GM19467 (cell line): ENCODE data around the gene PIGM.

Experiments used
- ATAC-seq: cut with Tn5 transposase; IDR thresholded peaks from one replicate; pipeline ENCODE4 v1.9.1; 2021; ENCODE audit warnings: mild to moderate bottlenecking, moderate library complexity; ENCODE audit not compliant: unreplicated experiment

The PIGM gene

DNA sequence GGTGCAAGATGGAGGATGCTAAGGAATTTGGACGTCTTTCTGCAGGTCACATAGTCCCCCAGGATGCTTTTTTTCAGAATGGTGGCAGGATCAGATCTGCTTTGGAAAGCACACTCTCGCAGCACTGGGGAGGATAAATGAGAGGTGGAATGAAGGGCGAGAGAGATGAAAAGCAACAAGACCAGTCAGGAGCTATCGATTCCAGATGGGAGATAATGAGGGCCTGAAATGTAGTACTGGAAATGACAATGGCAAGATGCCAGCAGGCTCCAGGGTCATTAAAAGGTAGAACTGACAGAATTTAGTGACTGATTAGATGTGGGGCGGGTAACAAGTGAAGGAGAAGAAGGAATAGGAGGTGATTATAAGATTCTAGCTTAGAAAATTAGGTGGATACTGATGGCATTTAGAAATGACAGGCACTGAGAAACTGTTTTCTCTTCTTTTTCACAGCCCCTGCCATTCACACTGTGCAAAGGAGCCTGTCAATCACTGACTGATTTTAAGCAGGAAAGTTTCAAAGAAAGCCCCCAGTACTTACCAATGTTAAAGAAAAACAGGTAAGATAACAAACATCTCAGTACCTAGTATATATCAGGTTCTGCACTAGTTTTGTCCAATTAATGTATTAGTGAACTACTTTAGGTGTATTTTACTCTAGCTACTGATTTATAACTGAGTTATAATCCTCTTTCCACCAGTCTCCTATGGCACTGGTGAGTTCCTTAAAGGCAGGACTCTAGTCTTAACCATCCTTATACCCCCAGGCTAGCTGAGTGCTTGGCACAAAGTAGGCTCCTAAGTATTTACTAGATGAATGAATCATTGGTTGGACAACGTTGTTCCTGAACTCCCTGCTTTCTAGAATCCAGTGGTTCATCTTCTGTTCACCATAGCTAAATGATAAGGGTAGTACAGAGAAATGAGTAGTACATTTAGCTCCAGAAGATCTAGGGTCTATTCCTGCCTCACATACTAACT is 9.2 kb downstream of the PIGM start:
- ATAC-seq = no peak

DNA sequence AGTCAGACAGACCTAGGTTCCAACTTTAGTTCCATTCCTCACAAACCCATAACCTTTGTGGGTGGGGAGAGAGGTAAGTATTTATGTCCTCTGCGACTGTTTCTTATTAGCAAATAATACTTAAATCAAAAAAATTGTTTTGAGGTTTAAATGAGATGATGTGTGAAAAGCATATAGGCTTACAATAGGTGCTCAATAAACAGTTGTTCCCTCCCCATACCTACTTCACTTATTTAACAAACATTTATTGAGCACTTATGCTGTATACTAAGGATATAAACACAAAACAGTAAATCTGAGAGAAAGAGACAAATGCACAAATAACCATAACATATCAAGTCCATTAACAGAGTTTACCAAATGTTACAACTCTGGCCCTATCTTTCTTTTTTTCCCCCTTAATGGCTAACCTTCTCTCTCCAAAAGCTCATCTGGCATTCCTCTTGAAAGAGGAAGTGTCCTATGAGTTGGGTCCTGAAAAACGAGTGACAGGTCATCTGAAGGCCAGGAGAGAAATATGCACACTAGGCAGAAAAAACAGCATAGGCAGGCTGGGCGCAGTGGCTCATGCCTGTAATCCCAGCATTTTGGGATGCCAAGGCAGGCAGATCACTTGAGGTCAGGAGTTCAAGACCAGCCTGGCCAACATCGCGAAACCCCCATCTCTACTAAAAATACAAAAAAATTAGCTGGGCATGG is 10.3 kb downstream of the PIGM start:
- no peak for ATAC-seq

DNA sequence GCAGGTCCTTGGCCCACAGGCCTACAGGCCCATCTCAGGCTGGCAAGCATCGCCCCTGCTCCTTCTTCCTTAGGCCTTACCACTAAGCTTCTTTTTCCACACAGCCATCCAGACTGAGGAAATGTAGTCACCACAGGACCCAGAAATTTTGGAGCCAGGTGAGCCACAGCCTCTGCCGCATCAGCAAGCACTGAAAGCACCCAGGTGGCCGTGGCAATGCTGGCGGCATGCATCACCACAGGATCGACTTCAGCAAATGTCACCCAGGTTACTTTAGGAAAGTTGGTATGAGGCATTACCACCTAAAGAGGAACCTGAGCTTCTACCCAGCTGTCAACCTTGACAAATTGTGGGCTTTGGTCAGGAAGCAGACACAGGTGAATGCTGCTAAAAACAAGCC is 11.6 kb downstream of the PIGM start:
- ATAC-seq = no peak

DNA sequence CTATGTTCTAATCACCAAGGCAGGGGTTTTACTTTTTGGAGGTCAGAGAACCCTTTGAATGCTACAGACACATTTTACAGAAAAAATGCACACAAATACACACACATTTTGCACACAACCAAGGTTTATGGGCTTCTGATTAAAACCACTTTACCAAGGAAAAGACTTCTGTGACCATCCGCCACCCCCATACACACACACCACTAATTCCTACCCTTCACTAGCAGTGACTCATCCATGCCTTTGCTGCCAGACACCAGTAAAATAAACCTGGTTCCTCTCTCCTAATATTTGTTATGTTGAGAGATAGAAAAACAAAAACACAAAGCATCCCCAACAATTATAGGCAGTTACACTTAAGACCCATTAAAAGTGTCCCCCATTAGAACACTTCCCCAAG is 12.9 kb downstream of the PIGM start:
- no peak for ATAC-seq

DNA sequence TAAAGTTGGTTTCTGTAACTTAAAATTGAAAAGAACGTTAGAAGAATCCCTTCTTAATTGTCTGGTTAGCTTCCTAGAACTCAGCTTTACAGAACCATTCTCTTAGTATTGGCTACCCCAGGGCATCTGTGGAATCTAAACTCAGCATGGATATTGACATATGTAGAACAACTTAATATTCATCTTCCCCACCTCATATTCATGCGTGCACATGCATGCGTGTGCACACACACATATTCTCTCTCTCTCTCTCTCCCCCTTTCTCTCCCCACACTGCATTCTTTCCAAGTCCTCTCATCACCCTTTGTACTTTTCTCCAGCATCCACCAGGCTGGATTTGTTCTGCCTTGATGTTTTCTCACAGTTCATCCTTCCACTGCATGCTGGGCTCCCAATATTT is 13.4 kb downstream of the PIGM start:
- no peak for ATAC-seq

DNA sequence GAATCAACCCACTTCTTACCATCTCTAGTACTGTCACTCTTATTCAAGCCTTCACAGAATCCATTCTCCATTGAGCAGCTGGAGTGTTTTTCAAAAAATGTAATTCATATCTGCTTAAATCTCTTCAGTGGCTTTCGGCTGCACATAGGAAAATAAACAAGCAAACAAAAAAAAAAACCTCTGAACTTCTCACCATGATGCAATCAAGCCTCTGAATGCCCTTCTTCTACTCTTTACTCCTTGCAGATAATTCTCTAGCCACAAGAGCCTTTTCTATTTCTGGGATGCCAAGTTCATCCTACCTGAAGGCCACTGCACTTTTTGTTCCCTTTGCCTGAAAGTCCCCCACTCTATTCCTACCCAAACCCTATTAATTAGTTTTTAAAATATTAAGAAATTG is 14.2 kb downstream of the PIGM start:
- no peak for ATAC-seq

DNA sequence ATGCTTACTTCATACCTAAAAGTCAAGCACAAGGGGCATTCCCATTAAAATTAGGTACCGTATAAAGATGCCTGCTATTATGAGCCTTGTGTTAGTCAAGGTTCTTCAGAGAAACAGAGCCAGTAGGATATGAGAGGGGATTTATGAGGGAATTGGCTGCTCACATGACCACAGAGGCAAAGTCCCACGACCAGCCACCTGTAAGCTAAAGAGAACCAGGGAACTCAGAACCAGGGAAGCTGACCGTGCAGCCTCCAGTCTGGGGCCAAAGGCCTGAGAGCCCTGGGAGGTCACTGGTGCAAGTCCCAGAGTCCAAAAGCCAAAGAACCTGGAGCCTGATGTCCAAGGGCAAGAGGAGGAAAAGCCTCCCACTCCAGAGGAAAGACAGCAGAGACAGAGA is 20.0 kb downstream of the PIGM start:
- ATAC-seq = no peak

DNA sequence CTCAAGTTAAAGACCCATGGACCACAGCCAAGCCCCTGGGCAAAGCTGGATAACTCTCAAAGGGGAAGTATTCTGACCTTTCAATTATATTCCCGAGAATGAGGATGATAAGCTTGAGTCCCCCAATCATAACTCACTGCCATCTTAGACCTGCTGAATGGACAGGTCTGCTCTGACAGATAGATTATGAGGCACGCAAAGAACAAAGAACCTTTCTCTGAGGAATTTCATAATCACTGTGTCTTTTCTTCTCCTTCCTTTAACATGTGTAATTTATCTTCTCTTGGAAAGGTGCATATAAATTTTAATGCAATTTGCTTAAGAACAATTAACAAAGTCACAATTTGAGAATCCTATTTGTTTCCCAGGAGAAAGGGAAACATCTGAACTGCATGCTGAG is 22.0 kb downstream of the PIGM start:
- no peak for ATAC-seq

DNA sequence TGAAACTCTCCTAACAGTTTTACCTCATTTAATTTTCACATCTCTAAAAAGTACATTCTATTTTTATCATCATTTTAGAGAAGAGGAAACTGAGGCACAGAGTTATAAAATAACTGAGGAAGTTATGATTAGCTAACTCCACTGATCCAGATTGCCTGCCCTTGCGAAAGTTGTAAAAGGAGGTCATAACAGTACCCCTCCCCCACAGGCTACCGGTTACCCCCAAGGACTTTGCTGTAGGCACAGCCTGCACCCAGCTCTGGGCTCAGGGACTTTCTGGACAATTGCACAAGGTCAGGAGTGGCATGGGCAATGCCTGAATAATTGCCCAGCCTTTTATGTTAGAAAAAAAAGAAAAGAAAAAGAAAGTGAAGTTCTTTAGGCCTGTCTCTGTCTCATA is 22.7 kb downstream of the PIGM start:
- no peak for ATAC-seq

DNA sequence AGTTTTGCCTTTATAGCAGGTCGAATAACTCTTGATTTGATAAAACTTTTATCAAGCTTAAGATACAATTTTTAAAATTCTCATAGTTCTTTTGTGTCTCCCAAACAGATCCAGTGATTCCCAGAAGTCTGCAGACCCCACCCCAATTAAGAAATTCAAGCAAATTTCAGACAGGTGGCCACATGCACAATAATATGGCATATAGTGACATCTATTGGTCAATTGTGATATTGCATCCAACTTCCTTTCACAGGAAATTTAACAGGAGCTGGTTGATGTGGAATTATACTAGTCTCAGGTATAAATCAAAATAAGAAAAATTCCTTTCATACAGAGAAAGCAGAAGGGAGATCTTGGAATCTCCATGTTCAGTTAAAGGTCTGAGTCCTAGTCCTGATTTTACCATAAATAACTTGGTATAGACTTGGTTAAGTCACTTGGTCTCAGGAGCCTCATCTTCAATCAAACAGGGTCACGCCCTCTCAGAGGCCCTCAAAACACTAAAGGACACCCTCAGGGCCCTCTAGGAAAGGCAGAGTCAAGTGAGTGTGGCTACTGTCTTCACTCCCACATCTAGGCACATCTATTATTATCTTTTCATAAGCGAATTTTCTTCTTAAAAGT is 24.1 kb downstream of the PIGM start:
- no peak for ATAC-seq

DNA sequence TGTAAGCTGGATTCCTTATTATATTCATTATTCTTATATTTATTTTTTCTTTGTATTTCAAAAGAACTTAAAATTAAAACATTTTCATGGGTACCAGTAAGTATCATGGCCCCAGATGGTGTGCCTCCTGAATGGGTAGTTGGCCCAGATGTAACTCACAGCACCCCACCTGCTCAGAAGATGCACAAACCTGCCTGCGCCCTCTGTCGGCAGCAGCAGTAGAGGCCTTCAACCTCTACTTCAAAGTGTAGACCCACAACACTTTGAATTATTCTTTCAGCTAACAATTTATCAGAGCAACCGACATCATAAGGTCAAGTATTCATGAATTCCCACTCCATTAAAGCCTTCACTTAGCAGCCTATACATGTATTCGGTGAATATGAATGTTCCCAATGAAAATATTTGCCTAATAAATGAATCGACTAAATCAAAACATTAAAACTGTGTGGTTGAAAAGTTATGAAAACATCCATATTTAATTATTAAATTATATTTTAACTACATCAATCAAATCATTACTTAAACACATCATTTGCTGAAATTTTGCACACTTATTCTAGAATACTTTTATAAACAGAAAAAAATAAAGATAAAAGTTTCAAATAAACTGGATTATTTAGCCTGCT is 25.4 kb downstream of the PIGM start:
- ATAC-seq = no peak

DNA sequence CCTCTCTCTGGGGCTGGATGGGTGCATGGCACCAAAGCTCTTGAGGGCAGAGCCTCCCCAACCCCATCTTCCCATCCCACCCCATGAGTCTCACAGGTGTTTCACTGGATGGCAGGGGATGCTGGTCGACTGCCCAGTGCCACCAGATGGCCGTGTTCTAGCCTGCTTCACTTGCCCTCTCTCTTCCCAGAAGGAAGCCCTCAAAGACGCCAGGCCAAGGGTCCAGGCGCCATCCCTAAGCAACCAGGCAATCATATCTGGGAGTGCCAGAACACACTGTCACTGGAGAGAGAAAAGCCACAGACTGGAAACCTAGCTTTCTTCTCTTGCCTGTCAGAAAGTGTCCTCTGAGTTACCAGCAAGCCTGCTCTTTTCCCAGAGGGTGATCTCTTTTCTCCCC is 26.7 kb downstream of the PIGM start:
- ATAC-seq = no peak

DNA sequence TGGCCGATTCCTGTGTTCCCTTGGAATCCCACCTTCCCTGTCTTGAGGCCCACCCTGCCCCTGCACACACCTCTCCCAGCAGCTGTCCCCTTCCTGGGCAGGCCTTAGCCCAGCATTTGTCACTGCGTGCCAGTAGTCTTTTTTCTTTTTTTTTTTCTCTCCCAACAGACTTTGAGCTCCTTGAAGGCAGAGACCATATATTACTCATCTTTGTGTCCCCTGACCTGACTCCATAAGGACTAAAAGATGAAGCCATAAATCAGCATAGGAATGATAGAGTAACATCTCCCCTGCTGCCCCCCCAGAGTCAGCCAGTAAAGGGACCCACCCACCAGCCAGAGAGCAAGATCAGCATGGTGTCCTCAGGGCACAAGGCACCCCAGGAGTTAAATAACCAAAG is 27.4 kb downstream of the PIGM start:
- no peak for ATAC-seq

DNA sequence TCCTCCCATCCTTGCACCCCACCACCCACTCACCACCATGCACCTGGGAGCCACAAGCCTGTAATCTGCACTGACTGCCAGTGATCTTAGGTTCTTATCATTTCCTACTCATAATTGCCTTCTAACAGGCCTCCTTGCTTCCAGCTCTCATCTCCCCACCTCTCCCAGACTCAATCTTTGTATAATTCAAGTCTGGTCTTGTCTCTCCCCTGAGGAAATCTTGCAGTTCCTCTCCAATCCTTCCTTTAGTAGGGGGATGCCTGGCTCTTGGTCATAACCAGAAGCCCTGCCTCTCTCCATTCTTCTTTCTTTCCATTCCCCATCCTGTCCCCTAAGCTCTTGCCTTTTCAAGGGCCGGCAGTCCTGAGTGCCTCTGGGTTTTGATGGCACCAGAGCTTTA is 27.8 kb downstream of the PIGM start:
- ATAC-seq = no peak

DNA sequence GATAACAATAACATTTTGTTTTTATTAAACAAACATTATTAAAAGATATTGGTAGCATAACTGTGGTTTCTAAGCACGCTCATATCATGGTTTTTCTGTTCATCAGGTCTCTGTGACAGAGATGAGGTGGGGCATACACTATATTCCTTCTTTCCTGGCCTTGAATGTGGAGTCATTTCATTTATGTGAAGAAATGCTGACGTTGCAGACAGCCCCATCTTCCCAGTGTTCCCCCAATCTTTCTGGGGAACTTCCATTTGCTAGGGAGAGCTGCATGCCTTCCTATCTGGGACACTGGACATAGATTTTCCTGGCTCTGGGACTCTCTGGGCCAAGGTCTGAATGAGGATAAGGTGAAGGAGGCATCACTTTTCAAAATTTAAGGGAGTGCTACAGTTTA is 30.4 kb downstream of the PIGM start:
- no peak for ATAC-seq

DNA sequence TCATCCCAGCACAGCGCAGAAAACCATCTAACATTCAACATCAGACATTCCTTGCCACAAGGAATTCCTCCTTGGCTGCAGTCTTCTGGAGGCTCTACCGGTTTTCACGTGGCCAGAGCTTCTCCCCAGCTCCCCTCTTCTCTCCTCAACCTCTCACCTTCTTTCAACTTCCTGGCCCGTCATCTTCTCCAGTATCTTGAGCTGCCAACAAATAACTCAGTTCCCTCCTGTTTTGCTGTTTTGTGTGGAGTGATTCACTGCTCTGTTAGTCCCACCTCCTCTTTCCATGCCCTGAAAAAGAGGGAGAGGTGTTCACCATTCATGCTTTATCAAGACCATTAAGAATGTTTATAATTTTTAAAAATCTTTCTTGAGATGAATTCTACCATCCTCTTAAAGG is 32.6 kb downstream of the PIGM start:
- no peak for ATAC-seq

DNA sequence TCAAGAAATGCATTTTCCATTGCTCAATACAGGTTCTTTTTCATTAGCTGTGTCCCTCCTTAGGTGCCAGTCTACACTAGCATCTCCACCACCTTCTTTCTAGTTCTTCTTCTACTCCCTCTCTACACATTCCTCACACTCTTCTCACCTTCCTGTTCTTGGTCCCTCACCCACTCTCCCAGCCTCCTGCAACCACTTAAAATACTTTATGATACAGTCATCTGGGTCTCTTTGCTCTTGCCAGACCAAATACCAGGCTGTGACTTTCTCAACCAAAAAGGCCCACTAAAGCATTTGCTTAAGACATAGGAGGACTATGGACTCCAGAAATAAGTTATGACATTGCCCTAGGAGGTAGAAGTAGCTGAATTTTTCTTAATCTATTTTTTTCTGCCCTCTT is 35.1 kb downstream of the PIGM start:
- ATAC-seq = no peak

DNA sequence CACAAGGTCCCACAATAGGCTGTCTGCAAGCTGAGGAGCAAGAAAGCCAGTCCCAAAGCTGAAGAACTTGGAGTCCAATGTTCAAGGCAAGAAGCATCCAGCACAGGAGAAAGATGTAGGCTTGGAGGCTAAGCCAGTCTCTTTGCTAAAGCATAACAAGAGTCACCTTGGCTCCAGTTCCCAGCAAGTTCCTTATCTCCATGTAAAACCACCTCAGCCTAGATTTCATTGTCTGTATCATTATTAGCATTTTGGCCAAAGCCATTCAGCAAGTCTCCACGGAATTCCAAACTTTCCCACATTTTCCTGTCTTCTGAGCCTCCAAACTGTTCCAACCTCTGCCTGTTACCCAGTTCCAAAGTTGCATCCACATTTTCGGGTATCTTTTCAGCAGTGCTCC is 36.9 kb downstream of the PIGM start:
- no peak for ATAC-seq

DNA sequence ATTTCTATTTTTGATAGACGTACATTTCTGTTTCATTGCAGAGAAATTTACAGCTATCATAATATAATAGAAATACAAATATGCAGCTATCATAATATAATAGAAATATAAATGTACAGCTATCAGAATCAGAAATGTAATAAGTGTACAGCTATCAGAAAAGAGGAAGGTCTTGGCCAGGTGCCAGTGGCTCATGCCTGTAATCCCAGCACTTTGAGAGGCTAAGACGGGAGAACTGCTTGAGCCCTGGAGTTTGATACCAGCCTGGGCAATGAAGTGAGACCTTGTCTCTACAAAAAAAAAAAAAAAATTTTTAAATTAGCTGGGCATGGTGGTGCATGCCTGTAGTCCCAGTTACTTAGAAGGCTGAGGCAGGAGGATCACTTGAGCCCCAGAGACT is 37.9 kb downstream of the PIGM start:
- ATAC-seq = no peak

DNA sequence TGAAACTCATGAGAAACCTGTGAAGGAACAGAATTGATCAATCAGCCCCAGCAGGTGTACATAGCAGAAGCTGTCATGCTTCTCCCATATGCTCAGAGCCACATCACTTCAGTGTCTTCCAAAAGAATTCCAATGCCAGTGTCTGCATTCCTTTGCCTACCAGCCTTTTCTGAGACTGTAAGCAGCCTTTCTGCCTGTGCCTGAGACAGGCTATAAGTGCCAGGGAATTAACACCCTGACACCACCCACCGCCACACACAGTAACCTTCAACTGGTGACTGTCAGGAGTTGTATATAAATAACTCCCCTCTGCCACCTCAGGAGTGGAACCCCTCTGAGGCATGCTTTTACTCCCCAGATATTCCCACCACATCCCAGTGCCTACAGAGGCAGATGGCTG is 39.6 kb downstream of the PIGM start:
- ATAC-seq = no peak

DNA sequence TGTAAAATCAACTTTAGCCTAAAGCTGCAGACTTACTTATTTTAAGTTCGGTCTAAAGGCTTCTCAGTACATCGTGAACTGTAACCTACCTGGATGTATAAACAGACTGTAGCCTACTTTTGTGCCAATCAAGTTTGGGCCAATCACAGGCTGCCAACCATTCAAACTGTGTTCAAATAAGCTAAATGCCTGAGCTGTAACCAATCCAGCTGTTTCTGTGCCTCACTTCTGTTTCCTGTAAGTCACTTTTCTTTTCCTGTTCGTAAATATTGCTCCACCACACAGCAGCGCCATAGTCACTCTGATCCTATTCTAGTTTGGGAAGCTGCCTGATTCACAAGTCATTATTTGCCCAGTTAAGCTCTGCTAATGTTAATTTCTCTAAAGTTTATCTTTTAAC is 40.3 kb downstream of the PIGM start:
- ATAC-seq = no peak
